Gastrocnemius medialis (tissue), 4 donors: ENCODE data around the gene SPATA46.

Experiments used
- POLR2A ChIP-seq, 2 donors: fragments of 450-650 bp; IDR thresholded peaks; one replicate each; pipeline ENCODE4 v1.6.1; 2017; ENCODE audit warnings: antibody characterized with exemption in 2 of 2, mild to moderate bottlenecking in 2 of 2, moderate library complexity in 2 of 2
- TF ChIP-seq, protein P1 (sequence below), 5 experiments: fragments of 450-650 bp in 3 of 5; fragments of 200-600 bp in 2 of 5; sonication (generic) in 2 of 5; IDR thresholded peaks in 4 of 5; conservative IDR thresholded peaks in 1 of 5; 1 replicate in 4 of 5; 2 replicates in 1 of 5; pipeline ENCODE4 v1.5.1; 2016 to 2019; ENCODE audit warnings: antibody characterized with exemption in 5 of 5, mild to moderate bottlenecking in 3 of 5, moderate library complexity in 3 of 5

- TF ChIP-seq, protein P1, sequence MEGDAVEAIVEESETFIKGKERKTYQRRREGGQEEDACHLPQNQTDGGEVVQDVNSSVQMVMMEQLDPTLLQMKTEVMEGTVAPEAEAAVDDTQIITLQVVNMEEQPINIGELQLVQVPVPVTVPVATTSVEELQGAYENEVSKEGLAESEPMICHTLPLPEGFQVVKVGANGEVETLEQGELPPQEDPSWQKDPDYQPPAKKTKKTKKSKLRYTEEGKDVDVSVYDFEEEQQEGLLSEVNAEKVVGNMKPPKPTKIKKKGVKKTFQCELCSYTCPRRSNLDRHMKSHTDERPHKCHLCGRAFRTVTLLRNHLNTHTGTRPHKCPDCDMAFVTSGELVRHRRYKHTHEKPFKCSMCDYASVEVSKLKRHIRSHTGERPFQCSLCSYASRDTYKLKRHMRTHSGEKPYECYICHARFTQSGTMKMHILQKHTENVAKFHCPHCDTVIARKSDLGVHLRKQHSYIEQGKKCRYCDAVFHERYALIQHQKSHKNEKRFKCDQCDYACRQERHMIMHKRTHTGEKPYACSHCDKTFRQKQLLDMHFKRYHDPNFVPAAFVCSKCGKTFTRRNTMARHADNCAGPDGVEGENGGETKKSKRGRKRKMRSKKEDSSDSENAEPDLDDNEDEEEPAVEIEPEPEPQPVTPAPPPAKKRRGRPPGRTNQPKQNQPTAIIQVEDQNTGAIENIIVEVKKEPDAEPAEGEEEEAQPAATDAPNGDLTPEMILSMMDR (IDR thresholded peaks at IDR 0.05 in 4 of 5, conservative IDR thresholded peaks at IDR 0.05 in 1 of 5), result no peak
- TF ChIP-seq POLR2A (IDR thresholded peaks at IDR 0.05), result no peak
Observed at GRCh38 chr1:162421258-162422164, 44.9 kb upstream of the SPATA46 start.
